HG03280 (cell line): ENCODE results near the gene HMGCS1.
"Not testable (repeated sequence)": the region's sequence is repeated elsewhere in the genome, so short reads cannot be mapped to it uniquely, and the experiment has no call there.

Experiments
- ATAC-seq: cut with Tn5 transposase; IDR thresholded peaks from one replicate; pipeline ENCODE4 v1.9.1; 2021; ENCODE audit warnings: mild to moderate bottlenecking, moderate library complexity; ENCODE audit not compliant: unreplicated experiment

HMGCS1 gene

DNA sequence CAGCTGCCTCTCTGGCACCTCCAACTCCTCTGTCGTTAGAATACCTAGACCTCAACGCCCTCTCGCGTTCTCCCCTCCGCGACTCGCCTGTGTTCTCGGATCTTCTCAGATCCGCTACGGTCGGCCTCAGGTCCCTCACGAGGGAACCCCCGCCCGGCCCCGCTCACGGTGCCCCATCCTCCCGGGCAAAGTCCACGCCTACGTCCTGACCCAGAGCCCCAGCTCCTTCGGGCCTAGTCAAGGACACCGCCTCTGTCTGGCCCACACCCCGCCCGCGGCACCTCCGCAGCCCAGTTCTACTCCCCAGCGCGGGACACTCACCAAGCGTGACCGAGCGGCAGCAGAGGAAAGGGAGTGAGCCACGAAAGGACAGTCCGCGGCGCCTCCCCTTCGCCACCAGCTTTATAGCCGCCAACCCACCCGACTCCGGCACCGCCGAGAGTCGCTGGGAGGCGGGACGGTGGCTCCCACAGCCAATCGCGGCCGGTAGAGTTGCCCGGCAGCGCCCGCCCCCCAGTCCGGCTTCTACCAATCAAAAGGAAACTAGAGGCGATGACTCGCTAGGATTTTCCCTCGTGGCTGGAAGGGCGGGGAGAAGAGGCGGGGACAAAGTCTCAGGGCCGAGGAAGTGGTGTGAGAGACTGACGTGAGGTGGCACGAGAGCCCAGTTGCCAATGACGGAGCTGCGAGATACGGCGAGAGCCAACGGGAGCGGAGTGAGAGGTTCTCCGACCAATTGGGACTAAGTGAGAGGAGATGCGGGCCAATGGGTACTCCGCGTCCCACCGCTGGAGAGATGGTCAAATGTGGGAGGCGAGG, at the start of gene HMGCS1:
Gene HMGCS1, minus strand, starts transcription at position 378 of the 819 bp plus-strand sequence. CDS start 14,447 bp downstream, outside the sequence.
- ATAC-seq, result peak; percentile 93

DNA sequence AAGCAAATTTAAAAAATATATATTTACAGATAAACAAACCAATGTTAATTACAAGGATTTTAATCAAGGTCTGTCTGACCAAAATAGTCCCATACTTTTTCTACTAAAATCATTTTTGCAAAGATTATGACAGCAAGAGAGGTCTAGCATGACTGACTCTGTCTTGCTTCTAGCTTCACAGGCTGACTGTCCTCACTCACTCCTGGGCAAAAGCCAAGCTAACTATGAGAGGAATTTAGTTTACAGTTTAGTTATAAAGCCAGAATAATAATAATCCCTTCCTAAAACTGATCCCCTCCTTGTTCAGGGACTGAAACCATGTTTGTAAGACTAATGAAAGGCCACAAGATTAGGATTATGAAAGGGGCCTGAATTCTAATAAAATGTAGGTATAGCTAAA, 45.5 kb upstream of the HMGCS1 start:
- no peak for ATAC-seq

GRCh38 chr5:43358301-43358700, 45.1 kb upstream of the HMGCS1 start:
- ATAC-seq, result no peak

DNA sequence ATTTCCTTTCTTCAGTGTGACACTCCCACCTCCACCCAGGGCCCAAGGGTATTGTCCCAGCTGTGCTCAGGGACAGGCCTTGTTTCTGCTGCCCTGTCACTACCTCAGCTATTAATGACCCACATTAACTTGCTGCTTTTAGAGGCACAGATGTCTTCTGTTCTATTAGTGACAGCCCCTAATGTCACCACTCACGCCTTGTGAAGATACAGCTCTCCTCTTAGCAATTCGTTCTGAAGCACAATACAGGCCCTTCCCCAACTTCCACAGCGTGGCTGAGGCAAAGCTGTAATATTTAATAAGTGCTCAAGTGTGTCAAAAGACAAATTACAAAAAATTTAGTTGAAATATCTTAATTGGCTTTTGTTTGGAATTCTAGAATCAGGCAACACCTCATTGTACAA, 44.7 kb upstream of the HMGCS1 start:
- ATAC-seq, result no peak

- no peak for ATAC-seq
Observed at GRCh38 chr5:43357067-43357466, 43.9 kb upstream of the HMGCS1 start.

- no peak for ATAC-seq
Observed at GRCh38 chr5:43354774-43355173, 41.6 kb upstream of the HMGCS1 start.

DNA sequence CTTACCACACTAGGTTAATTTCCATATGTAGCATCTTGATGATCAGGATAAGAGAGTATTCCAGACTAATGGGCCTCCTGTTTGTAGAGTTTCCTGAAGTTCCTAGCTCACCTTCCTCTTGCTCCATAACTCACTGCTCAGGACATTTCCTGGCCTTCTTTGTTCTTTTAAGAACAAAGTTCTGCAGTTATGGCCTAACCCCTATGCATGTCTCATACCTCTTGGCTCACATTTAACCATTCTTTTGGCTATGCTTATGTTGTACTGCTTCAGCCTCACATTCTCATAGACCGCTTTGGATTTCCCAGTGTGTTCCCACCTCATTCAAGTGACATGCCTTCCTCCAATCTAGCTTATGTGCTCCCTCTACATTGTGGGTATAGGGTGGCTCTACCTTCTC, 40.5 kb upstream of the HMGCS1 start:
- ATAC-seq, result no peak

- no peak for ATAC-seq
Observed at GRCh38 chr5:43352915-43353314, 39.7 kb upstream of the HMGCS1 start.

DNA sequence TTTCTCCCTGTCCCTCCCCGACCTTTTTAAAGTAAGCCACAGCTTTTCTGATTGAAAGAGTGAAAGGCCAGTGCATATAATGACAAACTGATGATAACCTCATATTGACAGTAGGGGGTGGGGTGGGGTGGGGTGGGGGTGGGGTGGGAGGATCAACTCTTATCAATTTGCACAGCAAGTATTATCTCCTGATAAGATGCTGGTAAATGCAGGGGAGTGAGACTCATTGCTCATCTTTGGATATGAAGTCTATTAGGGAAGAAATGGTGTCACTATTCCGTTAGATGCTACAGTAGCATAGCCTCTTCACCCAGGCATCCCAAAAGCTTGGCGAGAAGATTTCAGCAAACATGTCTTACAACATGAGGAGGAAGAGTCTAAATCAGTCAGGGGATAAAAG, 38.9 kb upstream of the HMGCS1 start:
- no peak for ATAC-seq

GRCh38 chr5:43348861-43349363, 35.7 kb upstream of the HMGCS1 start:
- no peak for ATAC-seq

DNA sequence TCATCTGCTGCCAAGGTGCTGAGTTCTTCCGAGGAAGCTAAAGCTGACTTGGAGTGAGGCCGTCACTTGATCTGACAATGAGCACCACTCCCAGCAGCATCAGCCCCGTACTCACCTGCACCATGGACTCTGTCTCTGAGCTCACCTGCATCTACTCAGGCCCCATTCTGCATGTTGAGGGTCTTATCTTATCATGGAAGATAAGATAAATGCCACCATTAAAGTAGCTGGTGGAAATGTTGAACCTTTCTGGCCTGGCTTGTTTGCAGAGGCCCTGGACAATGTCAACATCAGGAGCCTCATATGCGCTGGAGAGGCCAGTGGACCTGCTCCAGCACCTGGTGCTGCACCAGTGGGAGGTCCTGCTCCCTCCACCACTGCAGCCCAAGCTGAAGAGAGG, 35.0 kb upstream of the HMGCS1 start:
- no peak for ATAC-seq

DNA sequence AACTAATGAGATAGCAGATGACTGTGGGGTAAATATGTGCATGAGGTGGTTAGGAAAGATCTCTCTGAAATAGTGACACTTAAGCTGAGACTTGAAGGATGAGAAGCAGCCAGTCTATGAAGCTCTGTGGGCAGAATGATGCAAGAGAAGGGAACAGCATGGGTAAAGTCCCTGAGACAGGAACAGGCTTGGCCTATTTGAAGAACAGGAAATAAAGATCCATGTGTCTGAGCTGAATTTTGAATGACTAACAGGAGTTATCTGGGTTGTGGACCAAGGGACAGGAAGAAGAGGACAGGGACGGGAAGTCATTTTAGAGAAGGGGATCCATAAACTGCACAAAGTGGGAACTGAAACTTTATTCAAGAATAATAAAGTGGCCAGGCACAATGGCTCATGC, 25.6 kb upstream of the HMGCS1 start:
- ATAC-seq, result no peak

GRCh38 chr5:43336159-43336558, 22.9 kb upstream of the HMGCS1 start:
- no peak for ATAC-seq

- ATAC-seq, result no peak
Observed at GRCh38 chr5:43335681-43336080, 22.5 kb upstream of the HMGCS1 start.

DNA sequence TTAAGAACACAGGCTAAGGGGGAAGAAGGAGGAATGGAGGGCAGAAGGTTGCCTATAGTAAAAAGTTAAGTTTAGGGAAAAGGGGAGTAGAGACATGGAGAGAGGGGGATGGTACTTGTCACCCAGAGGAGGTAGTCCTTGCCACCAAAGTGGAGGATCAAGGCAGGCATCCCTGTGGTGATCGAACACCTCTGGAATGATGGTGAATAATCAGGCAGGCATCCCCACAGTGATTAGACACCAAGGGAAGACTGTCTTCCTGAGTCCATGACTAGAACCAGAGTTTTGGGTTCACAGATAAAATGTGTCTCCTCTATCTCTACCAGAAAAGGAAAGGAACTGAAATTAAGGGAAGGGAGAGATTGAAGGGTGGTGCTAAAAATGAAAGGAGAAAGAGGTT, 19.2 kb upstream of the HMGCS1 start:
- ATAC-seq, result no peak

DNA sequence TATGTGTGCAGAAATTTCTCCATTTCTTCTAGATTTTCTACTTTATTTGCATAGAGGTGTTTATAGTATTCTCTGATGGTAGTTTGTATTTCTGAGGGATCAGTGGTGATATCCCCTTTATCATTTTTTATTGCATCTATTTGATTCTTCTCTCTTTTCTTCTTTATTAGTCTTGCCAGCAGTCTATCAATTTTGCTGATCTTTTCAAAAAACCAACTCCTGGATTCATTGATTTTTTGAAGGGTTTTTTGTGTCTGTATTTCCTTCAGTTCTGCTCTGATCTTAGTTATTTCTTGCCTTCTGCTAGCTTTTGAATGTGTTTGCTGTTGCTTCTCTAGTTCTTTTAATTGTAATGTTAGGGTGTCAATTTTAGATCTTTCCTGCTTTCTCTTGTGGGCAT, 12.4 kb upstream of the HMGCS1 start:
- not testable (repeated sequence) for ATAC-seq

DNA sequence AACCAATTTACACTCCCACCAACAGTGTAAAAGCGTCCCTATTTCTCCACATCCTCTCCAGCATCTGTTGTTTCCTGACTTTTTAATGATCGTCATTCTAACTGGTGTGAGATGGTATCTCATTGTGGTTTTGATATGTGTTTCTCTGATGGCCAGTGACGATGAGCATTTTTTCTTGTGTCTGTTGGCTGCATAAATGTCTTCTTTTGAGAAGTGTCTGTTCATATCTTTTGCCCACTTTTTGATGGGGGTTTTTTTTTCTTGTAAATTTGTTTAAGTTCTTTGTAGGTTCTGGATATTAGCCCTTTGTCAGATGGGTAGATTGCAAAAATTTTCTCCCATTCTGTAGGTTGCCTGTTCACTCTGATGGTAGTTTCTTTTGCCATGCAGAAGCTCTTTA, 10.3 kb upstream of the HMGCS1 start:
- ATAC-seq, result not testable (repeated sequence)

- no peak for ATAC-seq
Observed at GRCh38 chr5:43320846-43321245, 7.6 kb upstream of the HMGCS1 start.

DNA sequence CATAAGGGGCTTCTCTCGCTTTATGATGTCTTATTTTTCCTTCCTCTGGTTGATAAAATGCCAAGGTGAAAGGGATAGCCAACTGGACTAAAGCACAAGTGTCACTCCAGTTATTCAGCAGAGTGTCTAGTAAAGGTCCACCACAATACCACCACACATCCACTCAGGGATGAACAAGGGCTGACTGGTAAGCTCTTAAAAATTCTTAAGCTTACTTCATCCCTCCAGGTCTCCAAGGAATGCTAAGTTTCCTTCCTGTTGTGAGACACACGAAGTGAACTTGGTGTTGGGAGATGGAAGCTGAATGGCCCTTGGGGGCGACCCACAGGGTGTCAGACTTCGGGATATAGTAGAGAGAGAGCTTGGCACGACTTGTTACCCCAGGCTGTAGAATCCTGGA, 3.2 kb upstream of the HMGCS1 start:
- ATAC-seq, result no peak

DNA sequence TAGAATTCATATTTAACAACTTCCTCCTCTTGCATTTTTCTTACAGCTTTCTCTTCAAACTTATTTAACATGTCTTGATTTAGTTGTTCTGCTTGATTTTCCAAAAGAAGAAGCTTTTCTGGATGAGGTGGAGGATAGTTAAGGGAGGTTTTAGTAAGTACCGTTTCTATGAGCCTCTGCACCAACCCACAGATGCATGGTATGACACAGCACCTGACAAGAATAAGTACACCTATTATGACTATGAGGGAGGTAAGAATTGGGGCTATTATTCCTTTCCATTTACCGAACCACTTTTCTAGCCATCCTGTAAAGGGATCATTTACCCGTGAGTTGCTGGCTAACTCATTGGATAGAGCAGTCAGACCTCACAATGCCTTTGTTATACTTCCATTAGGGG, 2.5 kb upstream of the HMGCS1 start:
- ATAC-seq, result no peak

- ATAC-seq, result no peak
Observed at GRCh38 chr5:43315263-43315662, 2.1 kb upstream of the HMGCS1 start.

GRCh38 chr5:43314724-43315123, 1.5 kb upstream of the HMGCS1 start:
- ATAC-seq, result no peak
